Ovary (tissue), 3 donors: ENCODE measurements around the gene TIMM17B.
A peak's percentile ranks its signal among the peaks of the same experiment; 100 is the strongest.

Experiments
- CTCF ChIP-seq, 3 donors: fragments of 450-650 bp in 2 of 3; fragments of 200-600 bp in 1 of 3; IDR thresholded peaks; one replicate each; pipeline versions ENCODE4 v1.5.1 to v1.8.0; 2016 to 2022; ENCODE audit warnings: antibody characterized with exemption in 3 of 3, mild to moderate bottlenecking in 1 of 3
- EP300 ChIP-seq: sonication (generic); formaldehyde crosslinking; IDR thresholded peaks from one replicate; pipeline ENCODE4 v1.6.1; 2017; ENCODE audit warnings: antibody characterized with exemption
- POLR2A ChIP-seq: fragments of 450-650 bp; IDR thresholded peaks from one replicate; pipeline ENCODE4 v1.6.1; 2017; ENCODE audit warnings: antibody characterized with exemption, mild to moderate bottlenecking, moderate library complexity
- donor health status: DM: no; HTN: no; CAD: no.

GRCh38 chrX:48945517-48946348 lies 48.2 kb upstream of the TIMM17B start:
- TF ChIP-seq CTCF (IDR thresholded peaks at IDR 0.05) (peak; percentile 22 to 30 (median 24)), EP300 (no peak), POLR2A (no peak)
